Right atrium auricular region (tissue), 2 donors: Measurements from ENCODE around the gene GREM2. TPM values are rescaled to one million over a fixed set of nuclear protein-coding genes. Genes with fewer than 3 reads are reported as not detected.

Experiments
- DNase-seq: peaks from one replicate; pipeline ENCODE4 v3.0.0-alpha.2; 2019; ENCODE audit warnings: low spot score
- H3K27ac ChIP-seq, 2 donors: fragments of 200-600 bp; sonication (generic); 1 replicate in 1 of 2; 2 replicates in 1 of 2; pipeline ENCODE4 v1.5.1; 2016 to 2019
- H3K27me3 ChIP-seq, 2 donors: fragments of 200-600 bp; sonication (generic); one replicate each; pipeline versions ENCODE4 v1.5.1 to v1.6.0; 2017 to 2019
- H3K36me3 ChIP-seq: fragments of 200-600 bp; sonication (generic); one replicate; pipeline ENCODE4 v1.5.1; 2016
- H3K4me1 ChIP-seq, 2 donors: fragments of 200-600 bp; sonication (generic); one replicate each; pipeline versions ENCODE4 v1.5.1 to v1.6.0; 2017 to 2019
- H3K4me3 ChIP-seq, 2 donors: fragments of 200-600 bp; sonication (generic); 1 replicate in 1 of 2; 2 replicates in 1 of 2; pipeline ENCODE4 v1.5.1; 2017 to 2019; ENCODE audit warnings: mild to moderate bottlenecking in 1 of 2, moderate library complexity in 1 of 2
- H3K9me3 ChIP-seq, 2 donors: fragments of 200-600 bp; sonication (generic); one replicate each; pipeline ENCODE4 v1.5.1; 2019
- total RNA-seq, 2 donors: library from RNA; depleted of rRNA; stranded (reverse); fragments of >200 nt; gene quantifications; one replicate each; pipeline ENCODE4 v1.1.0, GENCODE V29; 2016
- TF ChIP-seq, protein P1 (sequence below), 2 donors: fragments of 200-600 bp; sonication (generic); IDR thresholded peaks; one replicate each; pipeline ENCODE4 v1.5.1; 2019; ENCODE audit warnings: antibody characterized with exemption in 2 of 2

The GREM2 gene
- total RNA-seq, 2 donors from 2014 or later, result not detected

DNA sequence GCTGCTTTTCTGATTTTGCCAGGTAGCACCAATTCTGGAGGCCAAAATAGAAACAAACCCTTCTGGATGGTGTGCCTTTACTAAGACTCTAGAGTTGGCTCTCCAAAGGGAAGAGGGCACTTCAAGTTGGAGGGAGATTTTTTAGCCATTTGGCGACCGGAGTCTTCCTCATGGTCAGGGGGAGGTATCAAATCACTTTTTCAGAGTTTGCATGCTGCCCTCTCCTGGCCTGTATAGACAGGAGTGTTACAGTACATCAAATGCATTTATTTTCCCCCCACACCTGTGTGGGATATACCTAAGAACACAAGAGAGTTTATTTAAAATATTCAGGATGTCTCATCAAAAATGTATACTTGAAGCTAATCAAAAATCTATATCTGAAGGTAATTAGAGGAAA is 3.2 kb downstream of the GREM2 start:
- peaks cover 0 to 3% of the 10 kb centered on the region in 2 donors for H3K27me3 ChIP-seq

DNA sequence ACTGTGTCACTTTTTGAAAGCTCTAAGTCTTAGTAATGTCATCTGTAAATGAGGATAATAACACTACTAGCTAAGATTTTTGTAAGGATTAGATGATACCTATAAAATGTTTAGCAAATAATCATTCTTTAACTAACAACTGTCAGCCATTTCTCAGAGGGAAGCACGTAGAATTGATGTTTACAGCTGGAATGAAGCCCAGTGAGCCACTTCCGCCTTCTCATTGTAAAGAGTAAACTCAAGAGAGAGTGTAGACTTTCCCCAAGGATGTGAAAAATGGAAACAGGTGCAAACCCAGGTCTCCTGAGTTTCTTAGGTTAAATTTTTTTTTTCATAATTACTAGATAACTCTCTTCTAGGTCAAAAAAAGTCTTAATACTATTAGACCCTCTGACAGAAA is 4.9 kb downstream of the GREM2 start:
- TF ChIP-seq, protein P1, sequence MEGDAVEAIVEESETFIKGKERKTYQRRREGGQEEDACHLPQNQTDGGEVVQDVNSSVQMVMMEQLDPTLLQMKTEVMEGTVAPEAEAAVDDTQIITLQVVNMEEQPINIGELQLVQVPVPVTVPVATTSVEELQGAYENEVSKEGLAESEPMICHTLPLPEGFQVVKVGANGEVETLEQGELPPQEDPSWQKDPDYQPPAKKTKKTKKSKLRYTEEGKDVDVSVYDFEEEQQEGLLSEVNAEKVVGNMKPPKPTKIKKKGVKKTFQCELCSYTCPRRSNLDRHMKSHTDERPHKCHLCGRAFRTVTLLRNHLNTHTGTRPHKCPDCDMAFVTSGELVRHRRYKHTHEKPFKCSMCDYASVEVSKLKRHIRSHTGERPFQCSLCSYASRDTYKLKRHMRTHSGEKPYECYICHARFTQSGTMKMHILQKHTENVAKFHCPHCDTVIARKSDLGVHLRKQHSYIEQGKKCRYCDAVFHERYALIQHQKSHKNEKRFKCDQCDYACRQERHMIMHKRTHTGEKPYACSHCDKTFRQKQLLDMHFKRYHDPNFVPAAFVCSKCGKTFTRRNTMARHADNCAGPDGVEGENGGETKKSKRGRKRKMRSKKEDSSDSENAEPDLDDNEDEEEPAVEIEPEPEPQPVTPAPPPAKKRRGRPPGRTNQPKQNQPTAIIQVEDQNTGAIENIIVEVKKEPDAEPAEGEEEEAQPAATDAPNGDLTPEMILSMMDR (IDR thresholded peaks at IDR 0.05), result no peak
- Histone ChIP-seq H3K27ac (no peak overlapping the region), H3K27me3 (peaks cover 0 to 3% of the 10 kb centered on the region in 2 donors), H3K4me1 (no peaks in the 10 kb centered on the region), H3K36me3 (no peaks in the 10 kb centered on the region), H3K4me3 (no peak overlapping the region), H3K9me3 (no peaks in the 10 kb centered on the region)
- DNase-seq, result no peak

More for the DNA sequence above, 3.2 kb downstream of the GREM2 start:
- H3K4me1 ChIP-seq, result no peaks in the 10 kb centered on the region
- no peaks in the 10 kb centered on the region for H3K36me3 ChIP-seq
- H3K27ac ChIP-seq, result no peak overlapping the region
- TF ChIP-seq, protein P1 (IDR thresholded peaks at IDR 0.05), result no peak
- H3K4me3 ChIP-seq, result no peak overlapping the region
- H3K9me3 ChIP-seq, result no peaks in the 10 kb centered on the region
- no peak for DNase-seq

DNA sequence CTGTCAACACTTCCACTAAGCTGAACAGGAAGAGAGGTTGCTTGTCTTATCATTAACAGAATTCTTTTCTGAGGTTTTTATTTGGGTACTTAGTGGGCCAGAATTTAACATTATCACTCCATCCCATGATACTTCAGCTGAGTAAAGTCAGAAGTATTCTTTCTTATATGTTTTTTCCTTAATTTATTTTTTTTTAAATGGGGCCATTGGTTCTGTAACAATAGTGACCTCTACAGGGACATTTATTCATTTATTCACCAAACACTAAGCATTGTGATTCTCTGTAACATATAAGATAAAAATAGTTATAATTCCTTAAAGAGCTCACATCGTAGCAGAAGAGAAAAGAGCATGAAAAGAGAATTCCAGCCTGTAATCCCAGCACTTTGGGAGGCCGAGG is 9.8 kb downstream of the GREM2 start:
- Histone ChIP-seq H3K4me3 (no peak overlapping the region), H3K27me3 (no peaks in the 10 kb centered on the region), H3K4me1 (no peaks in the 10 kb centered on the region), H3K9me3 (no peaks in the 10 kb centered on the region), H3K36me3 (no peaks in the 10 kb centered on the region), H3K27ac (no peak overlapping the region)
- no peak for DNase-seq
- TF ChIP-seq, protein P1 (IDR thresholded peaks at IDR 0.05), result no peak

DNA sequence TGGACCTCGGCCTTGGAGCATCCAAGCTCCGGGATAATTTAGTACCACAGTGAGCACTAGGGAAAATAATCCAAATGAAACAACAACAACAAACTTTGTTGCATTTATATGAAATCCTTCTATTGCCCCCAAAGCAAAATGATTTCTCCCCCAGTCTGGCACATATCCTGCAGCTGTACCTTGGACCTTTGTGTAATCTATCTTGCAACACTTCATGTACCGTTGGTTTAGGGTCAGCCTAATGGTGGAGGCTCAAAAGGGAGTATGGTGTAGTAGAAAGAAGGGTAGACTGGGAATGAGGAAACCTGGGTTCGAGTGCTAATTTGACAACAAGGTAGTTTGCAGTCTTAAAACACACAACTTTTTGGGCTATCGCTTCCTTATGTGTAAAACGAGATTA is 12.1 kb downstream of the GREM2 start:
- H3K4me1 ChIP-seq, result no peaks in the 10 kb centered on the region
- TF ChIP-seq, protein P1 (IDR thresholded peaks at IDR 0.05), result no peak
- no peak overlapping the region for H3K27ac ChIP-seq
- no peaks in the 10 kb centered on the region for H3K36me3 ChIP-seq
- H3K4me3 ChIP-seq, result no peak overlapping the region
- no peak for DNase-seq
- no peaks in the 10 kb centered on the region for H3K9me3 ChIP-seq
- H3K27me3 ChIP-seq, result no peaks in the 10 kb centered on the region

DNA sequence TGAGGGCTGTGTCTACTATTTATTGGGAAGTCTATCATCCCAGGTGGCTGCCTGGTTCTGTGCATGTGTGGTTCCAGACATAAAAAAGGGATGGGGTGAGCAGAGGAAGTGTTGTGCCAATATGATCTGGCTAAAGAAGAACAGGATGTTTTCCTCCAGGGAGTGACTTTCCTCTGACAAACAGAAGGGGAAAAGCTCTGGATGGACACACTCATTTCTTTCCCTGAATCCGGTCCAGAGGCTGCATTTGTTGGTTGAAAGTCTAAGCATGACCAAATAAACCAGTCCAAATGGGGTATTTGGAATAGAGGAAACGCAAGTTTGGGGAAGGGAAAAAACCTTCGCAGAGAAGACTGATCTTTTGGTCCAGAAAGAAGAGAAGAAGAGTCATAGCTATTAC is 12.7 kb downstream of the GREM2 start:
- H3K27me3 ChIP-seq, result no peaks in the 10 kb centered on the region
- TF ChIP-seq, protein P1 (IDR thresholded peaks at IDR 0.05), result no peak
- H3K4me3 ChIP-seq, result no peak overlapping the region
- no peak overlapping the region for H3K27ac ChIP-seq
- H3K9me3 ChIP-seq, result no peaks in the 10 kb centered on the region
- no peaks in the 10 kb centered on the region for H3K4me1 ChIP-seq
- no peaks in the 10 kb centered on the region for H3K36me3 ChIP-seq
- no peak for DNase-seq

DNA sequence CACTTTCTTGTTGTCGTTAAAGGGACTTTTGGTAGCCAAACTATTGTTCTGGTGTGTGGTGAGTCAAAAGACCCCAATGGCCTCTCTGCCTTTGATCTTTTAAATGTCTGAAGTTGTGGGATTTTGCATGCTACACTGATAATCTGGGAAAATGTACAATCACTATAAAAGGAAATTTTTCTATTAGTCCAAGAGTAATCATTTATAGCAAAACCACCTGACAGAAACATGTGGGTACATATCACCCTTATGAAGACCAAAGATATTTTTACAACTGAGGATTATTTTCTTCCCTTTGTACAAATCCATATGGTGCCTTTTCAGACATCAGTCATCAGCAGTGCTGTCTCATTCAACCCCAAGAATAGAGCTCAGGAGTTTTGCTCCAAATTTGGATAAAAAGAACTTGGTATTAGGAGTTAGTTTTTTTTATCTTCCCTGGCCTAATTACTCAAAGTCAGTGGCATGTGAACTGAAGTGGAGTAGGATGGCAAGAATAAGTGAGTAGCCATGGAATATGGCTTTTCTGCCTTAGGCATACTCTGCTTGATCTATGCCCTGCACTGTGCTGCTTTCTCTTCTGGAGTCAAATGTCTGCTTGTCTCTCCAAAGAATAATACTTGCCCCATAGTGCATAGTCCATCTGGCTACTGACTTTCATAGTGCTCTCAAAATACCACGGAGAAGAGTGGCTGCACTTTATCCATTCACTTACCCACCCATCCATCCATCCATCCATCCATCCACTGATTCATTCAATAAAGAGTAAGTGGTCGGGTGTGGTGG is 13.5 kb downstream of the GREM2 start:
- H3K9me3 ChIP-seq, result no peaks in the 10 kb centered on the region
- H3K4me1 ChIP-seq, result no peaks in the 10 kb centered on the region
- H3K27me3 ChIP-seq, result no peaks in the 10 kb centered on the region
- DNase-seq, result no peak
- H3K36me3 ChIP-seq, result no peaks in the 10 kb centered on the region
- no peak overlapping the region for H3K27ac ChIP-seq
- H3K4me3 ChIP-seq, result no peak overlapping the region
- TF ChIP-seq, protein P1 (IDR thresholded peaks at IDR 0.05), result no peak
